GM23248 (cell line): ENCODE data around the gene SNAP25.

Source experiments
- EZH2 ChIP-seq: fragments of 200-600 bp; sonication (generic); IDR thresholded peaks from 2 replicates; pipeline ENCODE4 v1.6.1; 2018; ENCODE audit warnings: antibody characterized with exemption, mild to moderate bottlenecking; ENCODE audit not compliant: insufficient read depth, poor library complexity, severe bottlenecking
- EZH2phosphoT487 ChIP-seq: fragments of 200-600 bp; sonication (generic); IDR thresholded peaks from 2 replicates; pipeline ENCODE4 v1.6.1; 2018; ENCODE audit warnings: antibody characterized with exemption, moderate library complexity, mild to moderate bottlenecking, low read depth; ENCODE audit not compliant: insufficient read depth

DNA sequence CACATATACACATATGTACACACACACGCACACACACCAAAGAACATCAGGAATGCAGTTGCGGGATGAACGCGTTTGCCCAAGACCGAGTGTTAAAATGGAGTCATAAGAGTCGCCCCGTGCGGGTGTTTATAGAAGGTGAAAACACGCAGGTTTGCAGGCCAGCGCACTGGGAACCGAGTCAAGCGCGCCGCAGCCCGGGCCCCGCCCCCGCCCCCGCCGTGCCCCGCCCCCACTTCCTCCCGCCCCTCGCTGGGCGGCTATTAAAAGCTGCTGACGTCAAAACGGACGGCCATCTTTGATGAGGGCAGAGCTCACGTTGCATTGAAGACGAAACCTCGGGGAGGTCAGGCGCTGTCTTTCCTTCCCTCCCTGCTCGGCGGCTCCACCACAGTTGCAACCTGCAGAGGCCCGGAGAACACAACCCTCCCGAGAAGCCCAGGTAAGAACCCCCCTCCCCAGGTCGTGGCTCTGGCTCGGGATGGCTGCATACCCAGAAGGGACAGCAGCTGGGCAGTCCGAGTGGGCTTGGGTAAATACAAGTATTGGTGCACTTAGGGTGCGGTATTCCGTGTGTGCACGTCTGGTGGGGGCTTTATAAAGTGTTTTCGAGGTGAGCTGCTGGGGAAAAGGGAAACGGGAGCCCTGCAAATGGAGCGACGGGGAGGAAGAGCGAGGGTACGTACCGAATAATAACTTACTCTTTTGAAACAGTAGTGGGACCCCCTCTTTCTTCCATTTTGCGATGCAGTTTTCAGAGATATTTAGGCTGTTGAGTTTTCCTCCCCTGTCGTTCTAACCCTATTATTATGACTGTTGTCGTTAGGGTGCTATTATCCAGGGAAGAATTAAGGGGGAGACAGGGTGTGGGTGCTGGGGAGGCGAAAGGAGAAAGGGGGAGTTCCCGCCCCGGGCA is at the start of gene SNAP25:
- no peak for TF ChIP-seq EZH2
- no peak for TF ChIP-seq EZH2phosphoT487
